ENCODE results near the gene KRTAP4-6.
"Not testable (repeated sequence)": the region's sequence is repeated elsewhere in the genome, so short reads cannot be mapped to it uniquely, and the experiment has no call there.

KRTAP4-6 gene

DNA sequence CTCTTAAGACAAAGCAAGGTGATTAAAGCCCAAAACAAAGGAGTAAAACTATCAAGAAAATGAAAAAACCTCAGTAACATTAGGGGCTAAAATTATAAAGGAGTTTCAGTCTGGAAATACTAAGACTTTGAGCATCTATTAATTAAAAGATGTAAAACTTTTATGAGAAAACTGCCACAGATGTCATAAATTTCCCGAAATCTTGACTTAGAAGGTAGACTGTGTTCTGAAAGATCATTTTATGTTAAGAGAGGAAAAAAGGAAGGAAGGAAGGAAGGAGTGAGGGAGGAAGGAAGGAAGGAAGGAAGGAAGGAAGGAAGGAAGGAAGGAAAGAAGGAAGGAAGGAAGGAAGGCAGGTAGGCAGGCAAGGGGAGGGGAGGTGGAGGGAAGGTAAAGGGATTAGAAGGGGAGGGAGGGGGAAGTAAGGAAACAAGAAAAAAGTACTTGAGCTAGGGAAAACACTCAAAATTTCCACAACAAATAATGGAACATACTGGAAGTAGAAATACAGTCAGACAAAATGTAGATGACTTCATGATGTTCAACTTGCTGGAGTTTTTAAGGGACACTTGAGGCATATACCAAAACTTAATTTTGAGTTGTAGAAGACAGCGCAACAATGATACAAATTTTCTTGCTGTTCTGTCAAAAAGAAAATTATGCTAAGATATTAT lies 7.3 kb upstream of the KRTAP4-6 start:
- DNase-seq (ENCODE audit: low spot score): no peak

DNA sequence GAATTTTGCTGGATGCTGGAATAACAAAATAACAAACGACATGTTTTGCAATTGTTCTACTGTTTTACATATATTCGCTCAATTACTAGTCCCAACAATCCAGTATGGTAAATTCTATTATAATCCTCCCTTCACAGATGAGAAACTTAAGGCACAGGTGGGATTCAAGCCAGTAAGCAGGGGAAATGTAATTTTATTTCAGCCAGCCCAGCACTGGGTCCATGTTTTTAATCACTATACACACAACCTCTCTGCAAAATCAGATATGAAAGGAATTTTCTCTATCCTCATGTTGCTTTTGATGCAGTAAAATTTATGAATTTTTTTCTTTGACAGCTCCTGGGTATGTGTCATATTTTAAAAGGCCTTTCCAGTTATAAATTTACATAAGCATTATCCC lies 4.9 kb upstream of the KRTAP4-6 start:
- no peak for DNase-seq (ENCODE audit: low spot score)

DNA sequence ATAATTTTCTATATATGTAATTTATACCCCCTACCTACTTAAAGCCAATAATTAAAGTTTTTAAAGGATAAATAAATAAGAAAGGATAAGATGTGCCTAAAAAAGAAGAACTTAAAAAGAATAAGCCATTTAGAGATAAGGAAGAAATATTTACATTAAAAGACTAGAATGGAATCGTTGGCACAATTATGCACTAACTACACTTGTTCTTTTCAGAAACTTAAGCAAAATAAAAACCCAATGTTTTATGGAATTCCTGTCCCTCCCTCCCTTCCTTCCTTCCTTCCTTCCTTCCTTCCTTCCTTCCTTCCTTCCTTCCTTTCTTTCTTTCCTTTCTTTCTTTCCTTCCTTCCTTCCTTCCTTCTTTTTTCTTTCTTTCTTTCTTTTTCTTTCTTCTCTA lies 4.5 kb upstream of the KRTAP4-6 start:
- DNase-seq (ENCODE audit: low spot score): no peak

DNA sequence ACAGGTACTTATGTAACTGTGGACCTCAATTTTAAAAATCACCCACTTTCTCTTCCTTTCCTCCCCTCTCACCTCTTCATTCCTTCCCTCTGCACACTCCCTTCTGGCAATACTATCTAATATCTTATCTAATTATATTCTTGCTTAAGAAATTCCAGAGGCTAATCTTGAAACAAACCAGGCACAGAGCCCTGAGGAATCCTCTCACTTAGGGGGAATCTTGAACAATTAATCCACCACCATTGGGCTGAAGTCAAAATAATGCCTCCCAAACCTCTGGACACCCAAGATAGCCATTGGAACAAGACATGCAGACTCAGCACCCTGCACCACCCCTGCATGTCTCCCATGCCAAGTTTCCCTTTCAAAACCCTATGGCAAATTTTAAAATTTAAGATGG lies 1.0 kb upstream of the KRTAP4-6 start:
- DNase-seq (ENCODE audit: low spot score): no peak

DNA sequence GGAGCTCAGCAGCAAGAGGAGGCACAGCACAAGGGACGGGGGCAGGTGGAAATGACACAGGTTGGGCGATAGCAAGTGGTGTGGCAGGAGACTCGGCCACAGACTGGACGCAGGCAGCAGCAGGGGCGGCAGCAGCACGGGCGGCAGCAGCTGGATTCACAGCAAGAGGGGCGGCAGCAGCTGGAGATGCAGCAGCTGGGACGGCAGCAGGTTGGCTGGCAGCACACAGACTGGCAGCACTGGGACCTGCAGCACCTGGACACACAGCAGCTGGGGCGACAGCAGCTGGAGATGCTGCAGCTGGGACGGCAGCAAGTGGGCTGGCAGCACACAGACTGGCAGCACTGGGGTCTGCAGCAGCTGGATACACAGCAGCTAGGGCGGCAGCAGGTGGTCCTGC lies 479 bp downstream of the KRTAP4-6 start:
- not testable (repeated sequence) for DNase-seq (ENCODE audit: low spot score)

DNA sequence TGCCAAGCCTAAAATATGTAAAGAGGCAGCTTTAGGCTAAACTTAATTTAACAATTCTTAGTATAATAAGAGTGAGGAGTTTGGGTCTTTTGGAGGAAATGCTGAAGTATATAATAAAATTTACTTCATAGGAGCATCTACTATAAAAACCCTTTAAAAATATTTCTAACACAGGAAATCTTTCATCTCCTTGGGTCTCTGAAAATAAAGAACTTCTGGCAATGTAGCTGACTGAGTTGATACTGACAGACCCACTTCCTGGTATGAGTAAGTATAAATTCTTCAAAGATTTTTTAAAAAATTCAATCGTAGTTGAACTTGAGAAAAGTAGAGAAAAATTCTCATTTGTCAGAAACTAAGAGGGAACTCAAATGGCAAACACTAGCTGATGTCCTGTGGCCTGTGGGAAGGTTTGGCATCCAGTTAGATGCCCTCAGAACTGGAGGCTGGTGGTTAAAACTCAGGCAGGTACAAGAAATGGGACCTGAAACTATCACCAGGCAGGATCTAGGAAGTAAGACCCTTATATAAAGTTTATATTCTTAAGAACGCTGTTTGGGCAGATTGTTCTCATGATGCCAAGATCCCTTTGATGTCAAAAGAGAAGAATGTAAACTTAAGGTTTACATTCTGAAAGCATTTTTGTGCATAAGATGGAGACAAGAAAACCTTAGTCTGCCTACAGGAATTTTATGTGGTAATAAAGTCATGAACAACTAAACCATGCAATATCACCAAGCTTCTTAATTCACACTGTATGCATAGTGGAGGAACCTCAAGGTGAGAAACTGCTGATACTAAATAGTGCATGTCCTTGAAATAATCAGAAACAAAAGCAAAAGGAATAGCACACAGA lies 6.2 kb downstream of the KRTAP4-6 start:
- DNase-seq (ENCODE audit: low spot score): no peak

DNA sequence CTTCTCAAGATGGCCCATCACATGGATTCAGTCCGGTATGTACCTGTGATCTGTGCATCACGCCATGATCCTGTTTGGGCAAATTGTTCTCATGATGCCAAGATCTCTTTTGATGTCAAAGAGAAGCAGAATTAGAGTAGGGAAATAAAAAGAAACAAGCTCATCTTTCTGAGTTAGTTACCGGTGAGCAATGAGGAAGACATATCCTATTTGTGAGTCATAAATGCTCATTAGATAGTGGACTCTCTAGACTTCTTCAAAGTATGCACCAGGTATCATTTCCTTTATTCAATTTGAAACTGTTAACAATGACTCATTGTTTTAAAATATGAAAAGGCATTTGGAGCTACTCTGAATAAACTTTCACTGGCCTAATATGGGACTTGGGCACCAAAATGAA lies 8.4 kb downstream of the KRTAP4-6 start:
- peak; percentile 48 for DNase-seq (ENCODE audit: low spot score)

DNA sequence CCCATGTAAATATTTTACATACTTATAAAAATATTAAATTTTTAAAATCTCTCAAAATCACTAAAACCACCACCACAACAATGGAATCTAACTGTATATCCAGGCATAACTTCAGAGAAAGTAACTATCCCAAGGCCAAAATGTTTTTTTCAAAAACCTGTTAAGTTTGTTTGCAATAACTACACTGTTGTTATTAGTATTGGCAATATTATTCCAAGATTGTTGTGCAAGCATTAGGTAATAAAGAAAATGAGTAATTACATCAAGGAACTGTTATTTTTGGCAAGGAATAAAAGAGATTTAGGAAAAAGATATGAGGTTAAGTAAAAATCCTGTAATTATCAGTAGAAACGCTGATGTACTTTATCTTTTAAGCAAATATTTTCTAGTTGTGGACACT lies 13.0 kb downstream of the KRTAP4-6 start:
- DNase-seq (ENCODE audit: low spot score): no peak

DNA sequence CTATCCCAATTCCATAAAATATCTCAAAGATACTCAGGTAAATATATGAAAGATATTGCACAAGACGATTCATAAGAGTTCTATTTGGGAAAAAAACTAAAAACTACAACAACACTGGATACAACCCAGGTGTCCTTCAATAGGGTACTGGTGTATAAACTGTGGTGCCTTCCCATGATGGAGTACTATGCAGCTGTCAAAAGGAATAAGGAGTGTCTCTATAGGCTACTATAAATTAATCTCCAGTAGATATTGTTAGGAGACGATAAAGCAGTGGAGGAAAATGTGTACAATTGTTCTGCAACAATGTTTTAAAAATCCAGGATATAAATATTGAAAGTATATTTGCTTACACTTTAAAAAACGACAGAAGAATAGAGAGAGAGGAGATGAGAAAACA lies 13.9 kb downstream of the KRTAP4-6 start:
- DNase-seq (ENCODE audit: low spot score): no peak

DNA sequence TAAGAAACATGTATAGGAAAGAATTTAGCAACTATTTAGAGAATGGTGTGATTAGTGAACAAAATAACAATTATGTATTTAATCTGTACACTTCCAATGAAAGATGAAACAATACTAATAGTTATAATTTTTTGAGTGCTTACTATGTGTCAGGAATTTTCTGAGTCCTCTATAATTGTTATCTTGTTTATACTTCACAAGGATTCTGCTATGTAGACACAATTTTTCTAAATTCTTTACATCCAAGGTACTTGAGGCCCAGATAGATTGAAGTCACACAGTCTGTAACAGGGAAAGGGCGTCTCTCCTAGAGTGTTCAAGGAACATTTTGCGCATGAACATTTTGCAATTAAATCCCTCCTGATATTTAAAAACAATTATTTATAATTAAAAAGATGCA lies 15.3 kb downstream of the KRTAP4-6 start:
- DNase-seq (ENCODE audit: low spot score): no peak

DNA sequence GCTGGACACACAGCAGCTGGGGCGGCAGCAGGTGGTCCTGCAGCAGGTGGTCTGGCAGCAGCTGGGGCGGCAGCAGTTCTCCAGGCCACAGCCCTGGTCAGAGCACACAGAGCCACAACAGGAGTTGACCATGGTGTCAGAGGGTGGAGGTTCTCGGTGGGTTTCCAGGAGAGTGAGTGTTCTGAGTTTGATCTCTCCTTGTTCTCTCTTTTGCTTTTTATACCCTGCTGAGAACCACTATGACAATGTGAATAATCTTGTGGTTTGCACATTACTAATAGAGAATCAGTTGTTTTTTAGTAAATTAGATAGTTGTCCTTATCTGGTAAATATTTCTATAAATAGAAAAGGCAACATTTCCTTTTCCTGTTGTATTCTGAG lies 16.4 kb downstream of the KRTAP4-6 start, which contains the start of gene KRTAP4-12:
Gene KRTAP4-12, minus strand, starts transcription at position 192 of the 381 bp plus-strand sequence. Its CDS starts 60 bp downstream, at position 132.
- DNase-seq (ENCODE audit: low spot score): not testable (repeated sequence)

DNA sequence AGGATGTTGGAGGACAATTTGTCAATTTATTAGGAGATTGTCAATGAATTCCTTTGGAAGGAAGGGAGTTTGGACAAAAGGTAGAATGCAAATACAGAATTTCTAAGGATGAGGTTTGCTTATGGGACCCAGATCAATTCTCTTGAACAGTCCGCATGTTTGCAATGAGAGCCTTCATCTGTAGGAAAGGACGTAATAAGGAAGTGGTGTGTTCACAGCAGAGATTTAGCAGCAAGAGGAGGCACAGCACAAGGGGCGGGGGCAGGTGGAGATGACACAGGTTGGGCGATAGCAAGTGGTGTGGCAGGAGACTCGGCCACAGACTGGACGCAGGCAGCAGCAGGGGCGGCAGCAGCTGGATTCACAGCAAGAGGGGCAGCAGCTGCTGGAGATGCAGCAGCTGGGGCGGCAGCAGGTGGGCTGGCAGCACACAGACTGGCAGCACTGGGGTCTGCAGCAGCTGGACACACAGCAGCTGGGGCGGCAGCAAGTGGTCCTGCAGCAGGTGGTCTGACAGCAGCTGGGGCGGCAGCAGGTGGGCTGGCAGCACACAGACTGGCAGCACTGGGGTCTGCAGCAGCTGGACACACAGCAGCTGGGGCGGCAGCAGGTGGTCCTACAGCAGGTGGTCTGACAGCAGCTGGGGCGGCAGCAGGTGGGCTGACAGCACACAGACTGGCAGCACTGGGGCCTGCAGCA lies 16.9 kb downstream of the KRTAP4-6 start:
- DNase-seq (ENCODE audit: low spot score): not testable (repeated sequence)

DNA sequence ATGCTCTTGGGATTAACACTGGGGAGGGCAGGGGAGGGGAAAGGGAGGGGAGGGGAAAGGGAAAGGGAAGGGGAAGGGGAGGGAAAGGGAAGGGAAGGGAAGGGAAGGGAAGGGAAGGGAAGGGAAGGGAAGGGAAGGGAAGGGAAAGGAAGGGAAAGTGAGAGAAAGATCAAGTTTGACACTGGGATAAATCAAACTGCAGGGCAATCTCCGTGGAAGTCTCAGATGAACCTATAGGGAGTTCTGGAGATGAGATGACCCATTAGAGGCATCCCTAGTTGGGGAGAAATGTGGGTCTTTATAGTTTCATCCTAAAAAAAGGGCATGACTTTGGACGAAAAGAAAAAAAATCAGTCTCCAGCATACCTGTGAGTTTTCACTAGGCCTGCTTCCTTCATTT lies 18.6 kb downstream of the KRTAP4-6 start:
- DNase-seq (ENCODE audit: low spot score): no peak

DNA sequence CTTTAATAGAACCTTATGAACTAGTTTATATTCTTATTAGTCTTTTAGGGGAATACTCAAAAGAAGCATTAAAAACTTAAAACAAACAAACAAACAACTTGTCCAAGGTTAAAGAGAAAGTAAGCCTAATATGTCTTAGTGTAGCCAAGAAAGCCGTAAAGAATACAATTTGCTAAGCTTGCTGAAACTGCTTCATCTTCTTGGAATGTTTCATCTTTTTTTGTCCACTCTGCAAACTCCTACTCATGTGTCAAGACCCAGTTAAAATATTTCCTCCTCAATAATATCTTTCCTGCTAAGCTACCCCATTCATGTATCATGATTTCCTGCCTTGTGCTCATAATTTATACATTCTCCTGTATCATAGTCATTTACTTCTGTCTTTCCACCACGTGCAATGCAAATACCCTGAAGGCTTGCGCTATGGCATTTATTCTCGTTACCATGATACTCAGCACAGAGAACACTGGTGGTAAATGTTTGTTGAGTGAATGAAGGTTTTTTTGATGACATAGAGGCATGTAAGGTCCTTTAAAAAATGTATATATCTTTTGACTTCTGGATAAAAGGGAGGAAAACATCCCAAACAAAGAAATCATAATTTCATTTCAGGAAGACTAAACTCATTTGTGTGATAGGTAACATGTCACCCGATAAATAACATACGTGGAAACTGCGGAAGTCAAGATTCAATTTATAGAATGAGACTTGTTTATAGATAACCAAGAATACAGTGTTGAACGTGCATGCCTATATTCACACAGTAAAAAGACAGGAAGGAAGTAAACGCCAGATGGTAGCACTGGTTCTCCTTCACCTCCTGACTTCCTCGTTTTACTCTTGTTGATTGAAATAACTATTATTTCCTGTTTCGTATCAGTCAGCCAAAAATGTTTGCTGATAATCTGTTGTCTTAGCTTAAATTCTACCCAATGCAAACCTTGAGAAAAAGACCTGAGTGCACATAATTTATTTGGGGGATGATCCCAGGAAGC lies 20.4 kb downstream of the KRTAP4-6 start:
- not testable (repeated sequence) for DNase-seq (ENCODE audit: low spot score)

DNA sequence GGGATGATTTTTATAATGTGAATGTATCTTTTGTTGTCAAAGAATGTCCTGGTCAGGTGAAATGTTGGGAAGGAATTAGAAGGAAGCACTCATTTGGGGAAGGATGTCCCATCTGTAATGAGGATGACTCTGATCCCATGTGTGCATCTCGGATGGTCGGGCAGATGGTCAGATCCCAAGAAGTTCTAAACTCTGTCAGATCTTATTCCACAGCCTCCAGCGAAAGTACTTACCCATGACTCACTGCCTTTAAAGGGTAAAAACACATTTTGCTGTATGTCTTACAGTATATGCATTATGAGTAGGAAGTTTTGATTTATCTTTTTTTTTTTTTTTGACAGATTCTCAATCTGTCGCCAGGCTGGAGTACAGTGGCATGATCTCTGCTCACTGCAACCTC lies 21.6 kb downstream of the KRTAP4-6 start:
- no peak for DNase-seq (ENCODE audit: low spot score)

DNA sequence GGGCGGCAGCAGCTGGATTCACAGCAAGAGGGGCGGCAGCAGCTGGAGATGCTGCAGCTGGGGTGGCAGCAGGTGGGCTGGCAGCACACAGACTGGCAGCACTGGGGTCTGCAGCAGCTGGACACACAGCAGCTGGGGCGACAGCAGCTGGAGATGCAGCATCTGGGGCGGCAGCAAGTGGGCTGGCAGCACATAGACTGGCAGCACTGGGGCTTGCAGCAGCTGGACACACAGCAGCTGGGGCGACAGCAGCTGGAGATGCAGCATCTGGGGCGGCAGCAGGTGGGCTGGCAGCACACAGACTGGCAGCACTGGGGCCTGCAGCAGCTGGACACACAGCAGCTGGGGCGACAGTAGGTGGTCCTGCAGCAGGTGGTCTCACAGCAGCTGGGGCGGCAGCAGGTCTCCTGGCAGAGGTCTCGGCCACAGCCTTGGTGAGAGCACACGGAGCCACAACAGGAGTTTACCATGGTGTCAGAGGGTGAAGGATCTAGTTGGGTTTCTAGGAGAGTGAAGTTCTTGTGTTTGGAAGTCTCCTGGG lies 22.4 kb downstream of the KRTAP4-6 start, which contains the start of gene KRTAP4-11:
Gene KRTAP4-11, minus strand, starts transcription at position 528 of the 541 bp plus-strand sequence. Its CDS starts 58 bp downstream, at position 470.
- not testable (repeated sequence) for DNase-seq (ENCODE audit: low spot score)

DNA sequence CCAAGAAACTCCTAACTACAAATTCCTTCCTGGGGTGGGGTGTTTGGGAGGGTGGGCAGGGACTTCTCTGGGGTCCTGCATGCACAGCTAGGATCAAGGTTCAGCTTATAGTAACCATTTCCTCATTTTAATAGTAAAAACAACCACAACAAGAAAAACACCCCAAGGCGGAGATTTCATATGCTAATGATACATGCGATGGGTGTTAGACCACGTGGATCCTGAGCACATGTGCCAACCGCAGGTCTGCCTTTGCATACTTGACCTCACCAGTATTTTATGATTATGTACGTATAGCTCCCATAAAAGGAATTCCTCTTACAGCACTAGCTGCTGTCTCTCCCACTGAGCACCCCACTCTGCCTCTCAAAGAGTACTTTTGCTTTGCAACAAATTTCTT lies 24.0 kb downstream of the KRTAP4-6 start:
- no peak for DNase-seq (ENCODE audit: low spot score)

DNA sequence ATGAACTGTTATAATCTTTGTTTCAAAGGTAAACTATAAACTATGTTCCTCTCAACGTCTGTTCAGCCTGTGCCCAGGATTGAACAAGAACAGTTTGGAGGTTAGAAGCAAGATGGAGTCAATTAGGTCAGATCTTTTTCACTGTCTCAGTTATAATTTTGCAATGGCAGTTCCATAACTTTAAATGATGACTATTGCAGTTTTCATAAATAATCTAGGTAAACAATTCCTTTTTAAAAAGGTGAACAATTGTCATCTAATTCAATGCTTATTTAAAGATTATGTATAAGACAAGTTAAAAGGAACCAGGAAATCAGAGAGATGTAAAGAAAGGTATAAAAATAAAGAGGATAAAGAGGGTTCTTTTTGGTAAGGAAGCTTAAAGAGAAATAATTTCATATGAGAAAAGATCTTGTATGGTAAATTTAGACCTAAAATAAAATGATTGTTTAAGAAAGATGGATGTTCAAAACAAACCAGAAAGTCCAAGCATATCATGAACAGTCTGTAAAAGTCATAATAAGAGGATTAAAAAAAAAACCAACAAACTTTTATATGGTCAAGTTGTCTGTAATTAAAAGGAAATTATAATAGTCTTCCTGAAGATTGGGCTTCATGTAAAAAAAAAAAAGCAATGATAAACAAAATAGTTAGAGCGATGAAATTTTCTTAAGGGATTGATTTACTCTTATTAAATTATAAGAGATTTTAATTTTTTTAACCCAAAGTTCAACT lies 29.0 kb downstream of the KRTAP4-6 start:
- DNase-seq (ENCODE audit: low spot score): no peak

DNA sequence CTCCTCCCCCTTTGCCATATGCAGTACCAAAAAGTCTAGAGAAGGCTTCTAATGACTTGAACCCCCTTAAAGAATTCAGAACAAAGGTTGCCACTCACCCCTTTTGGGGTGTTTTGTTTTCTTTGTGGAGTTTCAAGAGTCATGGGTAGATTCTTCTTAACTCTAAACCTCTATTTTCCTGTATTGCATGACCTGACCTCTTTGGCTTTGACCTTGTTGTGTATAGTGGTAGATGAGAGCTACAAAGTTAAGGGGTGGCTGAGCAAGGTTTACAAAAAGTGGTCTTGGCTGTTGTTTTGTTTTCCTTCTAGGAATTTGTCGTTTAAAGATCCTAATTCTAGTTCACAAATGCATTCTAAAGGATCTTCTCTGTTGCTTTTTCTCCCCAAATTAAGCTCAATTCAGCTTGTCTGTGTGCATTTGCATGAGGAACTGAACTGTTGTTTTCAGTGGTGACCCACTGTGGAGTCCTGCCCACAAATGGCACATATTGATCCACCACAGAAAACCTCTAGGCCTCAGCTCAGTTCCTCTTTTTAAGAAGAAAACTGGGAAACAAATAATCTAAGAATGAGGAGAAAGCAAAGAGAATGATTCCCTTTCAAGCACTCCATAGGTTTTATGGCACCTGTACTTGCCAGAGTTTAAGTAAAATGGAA lies 31.5 kb downstream of the KRTAP4-6 start:
- not testable (repeated sequence) for DNase-seq (ENCODE audit: low spot score)

DNA sequence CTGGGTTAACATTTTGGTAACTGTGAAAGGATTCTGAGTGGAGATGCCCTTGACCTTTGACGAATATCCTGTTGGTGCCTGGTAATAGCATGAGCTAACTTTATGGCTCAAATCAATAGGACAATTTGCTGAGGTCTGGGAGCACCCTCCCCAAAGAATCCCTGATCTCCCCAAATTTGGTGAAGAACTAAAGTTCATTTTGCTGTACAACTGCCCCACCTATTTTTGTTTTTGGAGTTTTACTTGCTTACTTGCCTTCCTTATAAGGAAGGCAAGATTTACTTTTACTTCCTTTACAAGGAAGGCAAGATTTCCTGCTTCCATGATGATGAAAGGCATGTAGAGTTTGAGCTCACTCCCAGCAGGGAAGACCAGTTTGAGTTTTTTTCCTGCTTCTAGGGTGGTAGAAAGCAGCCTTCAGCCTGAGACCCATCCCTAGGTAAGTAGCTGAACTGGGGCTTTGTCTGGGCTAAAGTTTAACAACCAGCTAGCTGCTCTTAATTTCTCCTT lies 32.3 kb downstream of the KRTAP4-6 start:
- DNase-seq (ENCODE audit: low spot score): no peak

Measured in LoVo (cell line).